Peyer's patch (tissue), 4 donors: ENCODE results near the gene WNT1. TPM values are rescaled to one million over a fixed set of nuclear protein-coding genes. Genes with fewer than 3 reads are reported as not detected.

Experiments
- DNase-seq, 3 donors: peaks; one replicate each; pipeline ENCODE4 v3.0.0-alpha.2; 2017 to 2019
- H3K27ac ChIP-seq, 4 donors: fragments of 200-600 bp; sonication (generic); one replicate each; pipeline ENCODE4 v1.5.1; 2016 to 2019
- H3K27me3 ChIP-seq, 2 donors: fragments of 200-600 bp; sonication (generic); one replicate each; pipeline ENCODE4 v1.5.1; 2019
- H3K36me3 ChIP-seq, 3 donors: fragments of 200-600 bp; sonication (generic); one replicate each; pipeline ENCODE4 v1.5.1; 2016 to 2019
- H3K4me1 ChIP-seq, 4 donors: fragments of 200-600 bp; sonication (generic); one replicate each; pipeline ENCODE4 v1.5.1; 2016 to 2019
- H3K4me3 ChIP-seq, 4 donors: fragments of 200-600 bp; sonication (generic); 1 replicate in 3 of 4; 2 replicates in 1 of 4; pipeline ENCODE4 v1.5.1; 2016 to 2019; ENCODE audit warnings: mild to moderate bottlenecking in 1 of 4
- H3K9me3 ChIP-seq, 4 donors: fragments of 200-600 bp; sonication (generic); one replicate each; pipeline ENCODE4 v1.5.1; 2016 to 2019; ENCODE audit warnings: mild to moderate bottlenecking in 1 of 4
- POLR2A ChIP-seq, 2 donors: fragments of 450-650 bp; IDR thresholded peaks; one replicate each; pipeline ENCODE4 v1.5.1; 2017; ENCODE audit warnings: antibody characterized with exemption in 2 of 2, mild to moderate bottlenecking in 2 of 2, moderate library complexity in 2 of 2
- total RNA-seq, 4 donors: library from RNA; depleted of rRNA; stranded (reverse); fragments of >200 nt; gene quantifications; one replicate each; pipeline ENCODE4 v1.1.0, GENCODE V29; 2016
- TF ChIP-seq, protein P1 (sequence below), 6 experiments: fragments of 450-650 bp in 4 of 6; fragments of 200-600 bp in 2 of 6; sonication (generic) in 1 of 6; IDR thresholded peaks; one replicate each; pipeline ENCODE4 v1.5.1; 2017 to 2019; ENCODE audit warnings: antibody characterized with exemption in 6 of 6, mild to moderate bottlenecking in 3 of 6, moderate library complexity in 1 of 6

The WNT1 gene
- total RNA-seq, 4 donors from 2014 or later: not detected

DNA sequence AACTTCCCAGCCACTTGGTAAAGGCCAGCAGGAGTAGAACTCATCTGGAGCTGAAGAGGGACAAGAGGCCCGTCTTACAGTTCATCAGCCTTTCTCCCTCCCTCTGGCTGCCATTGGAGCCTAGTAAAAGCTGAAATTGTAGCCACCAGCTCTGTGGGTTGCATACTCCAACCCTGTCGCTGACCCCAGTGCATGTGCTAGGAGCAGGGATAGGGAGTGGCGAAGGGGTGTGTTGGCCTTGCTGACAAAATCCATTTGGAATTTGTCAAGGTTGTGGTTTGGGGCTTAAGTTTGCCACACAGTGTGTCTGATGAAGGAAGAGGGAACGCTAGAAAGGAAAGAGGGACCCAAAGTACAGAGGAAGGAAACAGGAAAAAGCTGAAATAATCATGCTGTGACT lies 16.8 kb upstream of the WNT1 start:
- peaks cover 0 to 9% (median 0%) of the 10 kb centered on the region in 4 donors for H3K4me1 ChIP-seq
- no peak overlapping the region for H3K4me3 ChIP-seq
- no peaks in the 10 kb centered on the region for H3K36me3 ChIP-seq
- TF ChIP-seq, protein P1, sequence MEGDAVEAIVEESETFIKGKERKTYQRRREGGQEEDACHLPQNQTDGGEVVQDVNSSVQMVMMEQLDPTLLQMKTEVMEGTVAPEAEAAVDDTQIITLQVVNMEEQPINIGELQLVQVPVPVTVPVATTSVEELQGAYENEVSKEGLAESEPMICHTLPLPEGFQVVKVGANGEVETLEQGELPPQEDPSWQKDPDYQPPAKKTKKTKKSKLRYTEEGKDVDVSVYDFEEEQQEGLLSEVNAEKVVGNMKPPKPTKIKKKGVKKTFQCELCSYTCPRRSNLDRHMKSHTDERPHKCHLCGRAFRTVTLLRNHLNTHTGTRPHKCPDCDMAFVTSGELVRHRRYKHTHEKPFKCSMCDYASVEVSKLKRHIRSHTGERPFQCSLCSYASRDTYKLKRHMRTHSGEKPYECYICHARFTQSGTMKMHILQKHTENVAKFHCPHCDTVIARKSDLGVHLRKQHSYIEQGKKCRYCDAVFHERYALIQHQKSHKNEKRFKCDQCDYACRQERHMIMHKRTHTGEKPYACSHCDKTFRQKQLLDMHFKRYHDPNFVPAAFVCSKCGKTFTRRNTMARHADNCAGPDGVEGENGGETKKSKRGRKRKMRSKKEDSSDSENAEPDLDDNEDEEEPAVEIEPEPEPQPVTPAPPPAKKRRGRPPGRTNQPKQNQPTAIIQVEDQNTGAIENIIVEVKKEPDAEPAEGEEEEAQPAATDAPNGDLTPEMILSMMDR (IDR thresholded peaks at IDR 0.05): no peak
- no peak for TF ChIP-seq POLR2A (IDR thresholded peaks at IDR 0.05)
- no peaks in the 10 kb centered on the region for H3K9me3 ChIP-seq
- no peak for DNase-seq
- no peak overlapping the region for H3K27ac ChIP-seq
- H3K27me3 ChIP-seq: no peaks in the 10 kb centered on the region

DNA sequence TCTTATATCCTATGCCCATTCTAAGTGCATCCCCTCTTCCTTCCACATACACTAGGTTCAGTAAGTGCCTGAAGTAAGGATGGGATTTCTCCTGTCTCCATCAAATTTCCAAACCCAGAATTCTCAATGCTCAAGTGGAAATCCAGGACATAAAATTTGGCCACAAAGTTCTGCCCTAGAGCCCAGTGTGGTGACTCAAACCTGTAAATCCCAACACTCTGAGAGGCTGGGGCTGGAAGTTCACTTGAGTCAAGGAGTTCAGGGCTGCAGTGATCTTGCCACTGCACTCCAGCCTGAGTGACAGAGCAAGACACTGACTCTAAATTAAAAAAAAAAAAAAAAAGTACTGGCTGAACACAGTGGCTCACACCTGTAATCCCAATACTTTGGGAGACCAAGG lies 16.3 kb upstream of the WNT1 start:
- no peak for DNase-seq
- no peak for TF ChIP-seq POLR2A (IDR thresholded peaks at IDR 0.05)
- TF ChIP-seq, protein P1 (IDR thresholded peaks at IDR 0.05): no peak
- H3K4me3 ChIP-seq: no peak overlapping the region

DNA sequence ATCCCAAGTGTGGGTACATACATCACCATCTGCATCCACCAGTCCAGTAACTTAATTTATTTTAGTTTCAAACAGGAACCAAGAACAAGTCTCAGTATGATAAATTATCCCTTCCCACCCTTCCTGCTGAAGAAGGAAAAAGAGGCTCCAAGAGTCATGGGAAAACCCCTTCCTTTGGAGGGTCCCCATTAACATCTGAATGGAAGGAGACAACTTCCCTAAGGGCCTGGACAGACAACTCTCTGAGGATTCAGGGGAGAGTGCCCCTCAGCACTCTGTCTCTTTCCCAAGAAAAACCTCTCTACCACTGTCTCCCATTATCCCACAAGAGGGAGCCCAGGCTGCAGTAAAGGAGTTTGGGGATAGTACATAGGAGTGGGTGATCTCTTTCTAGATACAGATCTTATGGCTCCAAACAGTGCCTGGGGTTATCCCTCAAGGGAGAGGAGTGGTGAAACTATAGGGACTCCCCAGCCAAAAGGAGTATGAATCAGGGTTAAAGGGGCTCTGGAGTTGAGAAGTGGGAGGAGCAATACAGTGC lies 12.8 kb upstream of the WNT1 start:
- Histone ChIP-seq H3K27me3 (peaks cover 0 to 8% of the 10 kb centered on the region in 2 donors), H3K9me3 (no peaks in the 10 kb centered on the region), H3K4me1 (peaks cover 0 to 13% (median 8%) of the 10 kb centered on the region in 4 donors), H3K27ac (no peak overlapping the region), H3K36me3 (no peaks in the 10 kb centered on the region), H3K4me3 (no peak overlapping the region)
- DNase-seq: no peak
- TF ChIP-seq, protein P1 (IDR thresholded peaks at IDR 0.05): peak in 1 of 6 experiments; percentile 9
- TF ChIP-seq POLR2A (IDR thresholded peaks at IDR 0.05): no peak

More for the DNA sequence above, 16.3 kb upstream of the WNT1 start:
- Histone ChIP-seq H3K9me3 (no peaks in the 10 kb centered on the region), H3K27ac (no peak overlapping the region), H3K36me3 (no peaks in the 10 kb centered on the region), H3K27me3 (no peaks in the 10 kb centered on the region), H3K4me1 (peaks cover 0 to 9% (median 0%) of the 10 kb centered on the region in 4 donors)

DNA sequence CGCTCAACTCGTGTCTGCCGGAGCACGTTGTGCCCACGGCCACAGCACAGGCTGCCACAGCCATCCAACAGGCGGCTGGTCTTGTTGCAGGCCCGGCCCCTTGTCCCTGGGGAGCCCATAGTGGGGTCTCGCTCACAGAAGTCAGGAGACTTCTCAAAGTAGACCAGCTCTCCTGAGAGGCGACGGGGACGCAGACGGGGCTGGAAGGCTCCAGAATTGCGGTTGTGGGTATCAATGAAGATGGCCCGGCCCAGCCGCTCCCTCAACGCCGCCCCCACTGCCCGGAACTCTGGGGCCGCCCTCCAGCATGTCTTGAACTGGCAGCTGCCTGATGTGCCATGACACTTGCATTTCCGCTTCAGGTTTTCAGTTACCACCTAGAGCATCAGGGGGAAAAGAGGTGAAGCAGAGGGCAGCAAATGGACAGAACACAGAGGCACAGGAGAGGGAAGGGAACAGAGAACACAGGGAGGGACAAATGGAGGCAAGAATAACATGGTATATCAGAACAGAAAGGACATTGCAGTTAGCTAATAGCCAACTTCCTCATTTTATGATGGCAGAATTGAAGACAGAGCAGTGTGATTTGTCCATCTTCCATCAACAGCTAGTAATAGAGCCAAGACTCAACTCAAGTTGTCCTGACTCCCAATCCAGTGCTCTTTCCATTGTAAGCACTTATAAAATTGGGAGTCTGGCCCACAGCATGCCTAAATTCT lies 11.8 kb upstream of the WNT1 start:
- Histone ChIP-seq H3K4me1 (peaks cover 0 to 23% (median 14%) of the 10 kb centered on the region in 4 donors), H3K36me3 (no peaks in the 10 kb centered on the region), H3K4me3 (no peak overlapping the region), H3K27ac (no peak overlapping the region), H3K27me3 (peaks cover 0 to 18% of the 10 kb centered on the region in 2 donors), H3K9me3 (no peaks in the 10 kb centered on the region)
- no peak for TF ChIP-seq POLR2A (IDR thresholded peaks at IDR 0.05)
- TF ChIP-seq, protein P1 (IDR thresholded peaks at IDR 0.05): no peak
- no peak for DNase-seq

DNA sequence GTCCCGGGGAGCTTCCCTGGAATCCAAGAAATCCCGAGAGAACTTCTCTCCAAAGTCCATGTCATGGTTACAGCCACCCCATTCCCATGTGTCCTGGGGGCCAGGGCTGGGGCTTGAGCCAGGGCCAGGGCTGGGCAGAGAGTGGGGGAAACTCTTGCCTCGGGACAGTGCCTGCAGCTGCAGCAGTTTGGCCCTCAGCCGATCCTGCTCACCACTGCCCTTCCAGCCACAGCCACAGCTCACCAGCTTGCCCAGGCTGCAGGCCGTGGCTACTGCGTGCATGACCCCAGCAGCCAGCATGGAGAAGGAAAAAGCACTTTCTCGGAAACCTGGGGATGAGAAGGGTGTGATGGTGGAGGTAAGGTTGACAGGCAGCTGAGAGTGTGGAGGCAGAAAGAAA lies 10.1 kb upstream of the WNT1 start:
- H3K4me3 ChIP-seq: no peak overlapping the region
- H3K36me3 ChIP-seq: no peaks in the 10 kb centered on the region
- no peak overlapping the region for H3K27ac ChIP-seq
- H3K27me3 ChIP-seq: peaks cover 0 to 33% of the 10 kb centered on the region in 2 donors
- H3K9me3 ChIP-seq: no peaks in the 10 kb centered on the region
- H3K4me1 ChIP-seq: peaks cover 0 to 27% (median 20%) of the 10 kb centered on the region in 4 donors
- no peak for DNase-seq
- TF ChIP-seq, protein P1 (IDR thresholded peaks at IDR 0.05): no peak
- TF ChIP-seq POLR2A (IDR thresholded peaks at IDR 0.05): no peak
